Activated T-helper 1 cell treated with anti-CD3 and anti-CD28 coated beads, Interleukin-12 subunit alpha, Interleukin-12 subunit beta, Interleukin-2, Interleukin-4 antibody, amounts not matched to agents 30 ng/mL and 10 ng/mL and 1 ng/mL, durations not matched to agents 14 hours and 24 hours and 36 hours (primary cell): ENCODE data around the gene SART3. TPM values are rescaled to one million over a fixed set of nuclear protein-coding genes. Genes with fewer than 3 reads are reported as not detected.

Experiments used
- DNase-seq: peaks from one replicate; pipeline ENCODE4 v3.0.0; 2021; ENCODE audit warnings: low spot score
- H3K27ac Mint-ChIP-seq: one replicate; pipeline ENCODE4 v1.8.0; 2021; ENCODE audit warnings: mild to moderate bottlenecking, mixed read lengths
- H3K27me3 Mint-ChIP-seq: one replicate; pipeline ENCODE4 v1.8.0; 2022; ENCODE audit warnings: mild to moderate bottlenecking, moderate library complexity, mixed read lengths; ENCODE audit not compliant: insufficient read depth
- H3K36me3 Mint-ChIP-seq: one replicate; pipeline ENCODE4 v1.8.0; 2021; ENCODE audit warnings: low read depth, mixed read lengths
- H3K4me1 Mint-ChIP-seq: one replicate; pipeline ENCODE4 v1.8.0; 2021; ENCODE audit warnings: low read depth, mixed read lengths
- H3K4me3 Mint-ChIP-seq: one replicate; pipeline ENCODE4 v1.8.0; 2021; ENCODE audit warnings: mild to moderate bottlenecking, moderate library complexity, mixed read lengths
- H3K9me3 Mint-ChIP-seq: one replicate; pipeline ENCODE4 v1.8.0; 2021; ENCODE audit warnings: mixed read lengths
- intact Hi-C: fragments of 100-400 bp; cut with micrococcal nuclease; formaldehyde crosslinking; loops from one replicate; pipeline ENCODE4 v1.15.1; 2024
- total RNA-seq: library from RNA; stranded (reverse); gene quantifications from 2 replicates; pipeline ENCODE4 v1.2.3, GENCODE V29; 2022

Gene SART3
- total RNA-seq, 1 donor from 2014 or later, result 96.4 TPM

DNA sequence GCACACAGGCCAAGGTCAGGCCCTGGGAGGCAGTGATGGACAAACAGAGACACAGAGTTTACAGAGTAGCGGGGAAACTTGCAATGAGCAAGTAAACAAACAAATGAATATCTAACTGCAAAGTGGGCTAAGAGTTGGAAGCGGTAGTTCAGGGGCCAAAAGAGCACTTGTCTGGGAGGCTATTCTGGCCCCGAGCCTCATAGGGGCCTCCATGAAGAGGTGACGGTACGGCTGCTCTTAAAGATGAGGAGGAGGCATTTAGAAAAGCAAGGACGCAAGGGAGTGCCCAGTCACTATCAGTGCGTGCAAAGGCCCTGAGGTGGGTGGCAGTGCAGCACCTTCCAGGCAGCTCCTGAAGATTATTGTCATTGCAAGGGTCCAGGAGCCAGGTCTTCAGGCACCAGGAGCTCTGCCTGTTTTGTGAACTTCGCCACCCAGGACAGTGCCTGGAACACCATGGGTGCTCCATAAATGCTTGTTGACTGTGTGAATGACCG is 41.3 kb upstream of the SART3 start:
- Mint-ChIP-seq H3K9me3 (no peaks in the 10 kb centered on the region), H3K36me3 (no peaks in the 10 kb centered on the region), H3K4me3 (no peak overlapping the region), H3K27me3 (peaks cover 15% of the 10 kb centered on the region), H3K27ac (no peak overlapping the region), H3K4me1 (no peaks in the 10 kb centered on the region)
- intact Hi-C loops, result no loop called here
- DNase-seq, result no peak

DNA sequence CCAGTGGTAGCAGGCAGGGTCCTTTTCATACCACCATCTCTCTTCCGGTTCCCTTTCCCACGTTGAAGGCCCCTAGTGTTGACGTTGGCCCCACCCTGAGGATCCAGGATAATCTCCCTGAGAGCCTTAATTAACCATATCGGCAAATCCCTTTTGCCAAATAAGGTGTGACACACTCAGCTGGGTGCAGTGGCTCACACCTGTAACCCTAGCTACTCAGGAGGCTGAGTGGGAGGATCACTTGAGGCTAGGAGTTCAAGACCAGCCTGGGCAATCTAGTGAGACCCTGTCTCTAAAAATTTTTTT is 39.7 kb upstream of the SART3 start:
- H3K27ac Mint-ChIP-seq, result no peak overlapping the region
- intact Hi-C loops, result no loop called here
- DNase-seq, result no peak
- no peaks in the 10 kb centered on the region for H3K36me3 Mint-ChIP-seq
- no peaks in the 10 kb centered on the region for H3K9me3 Mint-ChIP-seq
- H3K4me3 Mint-ChIP-seq, result no peak overlapping the region
- peaks cover 13% of the 10 kb centered on the region for H3K27me3 Mint-ChIP-seq
- no peaks in the 10 kb centered on the region for H3K4me1 Mint-ChIP-seq

DNA sequence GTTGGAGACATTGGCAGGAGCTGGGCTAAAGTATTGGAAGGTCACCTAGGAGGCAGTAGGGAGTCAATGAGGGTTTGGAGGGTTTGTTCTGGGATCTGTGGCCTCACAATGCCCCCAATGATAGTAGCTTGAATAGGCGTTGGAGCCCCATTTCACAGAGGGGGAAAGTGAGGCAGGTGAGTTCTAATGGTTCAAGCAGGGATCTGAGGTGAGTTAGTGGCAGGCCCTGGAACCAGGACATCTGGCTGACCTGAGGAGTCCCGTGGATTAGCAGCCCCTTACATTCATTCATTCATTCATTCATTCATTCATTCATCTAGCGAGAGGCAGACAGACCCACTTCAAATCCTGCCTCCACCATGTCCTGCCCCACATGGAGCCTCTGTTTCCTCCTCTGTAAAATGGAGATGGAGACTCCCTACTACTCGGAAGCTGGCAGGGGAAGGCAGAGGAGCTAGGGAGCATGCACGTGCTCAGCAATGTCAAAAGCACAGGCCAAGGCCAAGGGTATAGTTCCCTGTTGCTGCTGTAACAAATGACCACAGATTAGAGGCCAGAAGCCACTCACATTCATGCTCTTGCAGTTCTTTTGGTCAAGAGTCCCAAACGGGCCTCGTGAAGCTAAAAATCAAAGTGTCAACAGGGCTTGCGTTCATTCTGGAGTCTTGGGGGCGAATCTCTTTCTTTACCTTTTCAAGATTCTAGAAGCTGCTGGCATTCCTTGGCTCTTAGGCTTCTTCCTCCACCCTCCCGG is 39.2 kb upstream of the SART3 start:
- DNase-seq, result no peak
- Mint-ChIP-seq H3K27me3 (peaks cover 11% of the 10 kb centered on the region), H3K4me1 (no peaks in the 10 kb centered on the region), H3K27ac (no peak overlapping the region), H3K36me3 (no peaks in the 10 kb centered on the region), H3K4me3 (no peak overlapping the region), H3K9me3 (no peaks in the 10 kb centered on the region)
- intact Hi-C loops, result no loop called here

DNA sequence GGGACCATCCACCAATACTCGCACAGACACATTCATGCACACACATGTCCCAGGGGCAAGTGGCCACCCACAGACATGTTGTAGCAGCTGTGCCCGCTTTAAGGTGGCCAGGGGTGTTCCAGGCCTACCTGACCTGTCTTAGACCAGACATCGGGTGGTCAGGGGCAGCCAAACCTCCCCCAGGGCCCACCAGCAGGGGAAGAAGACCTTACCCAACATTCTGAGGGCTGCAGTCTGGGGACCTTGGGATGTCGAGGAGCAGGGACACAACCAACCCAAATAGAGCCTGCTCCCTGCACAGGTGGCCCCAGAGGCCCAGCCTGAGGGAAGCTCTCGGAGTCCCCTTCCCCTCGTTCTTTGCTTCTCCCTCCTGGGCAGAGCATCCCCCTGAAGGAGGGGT is 38.6 kb upstream of the SART3 start:
- no peaks in the 10 kb centered on the region for H3K4me1 Mint-ChIP-seq

DNA sequence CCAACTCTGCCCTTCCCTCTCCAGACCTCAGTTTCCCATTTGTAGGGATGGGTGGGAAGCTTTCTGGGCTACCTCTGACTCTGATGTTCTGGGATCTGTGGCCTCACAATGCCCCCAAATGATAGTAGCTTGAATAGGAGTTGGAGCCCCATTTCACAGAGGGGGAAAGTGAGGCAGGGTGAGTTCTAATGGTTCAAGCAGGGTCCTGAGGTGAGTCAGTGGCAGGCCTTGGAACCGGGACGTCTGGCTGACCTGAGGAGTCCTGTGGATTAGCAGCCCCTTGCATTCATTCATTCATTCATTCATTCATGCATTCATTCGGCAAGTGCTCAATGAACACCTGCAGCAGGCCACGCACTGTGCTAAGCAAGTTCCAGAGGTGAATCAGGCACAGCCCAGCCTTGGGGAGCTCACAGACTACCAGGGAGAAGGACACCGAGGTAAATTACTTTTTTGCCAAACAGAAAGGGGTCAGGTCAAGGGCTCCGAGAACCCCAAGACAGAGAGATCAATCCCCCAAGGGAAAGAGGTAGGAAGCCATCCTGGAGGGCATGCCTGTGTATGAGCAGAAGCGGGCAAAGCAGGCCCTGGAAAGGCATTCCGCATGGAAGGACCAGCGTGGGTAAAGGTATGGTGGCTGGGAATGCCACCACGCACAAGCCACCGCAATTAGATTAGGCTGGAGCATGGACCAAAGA is 37.7 kb upstream of the SART3 start:
- Mint-ChIP-seq H3K9me3 (no peaks in the 10 kb centered on the region), H3K4me1 (no peaks in the 10 kb centered on the region), H3K27me3 (peaks cover 4% of the 10 kb centered on the region), H3K27ac (no peak overlapping the region), H3K36me3 (no peaks in the 10 kb centered on the region), H3K4me3 (no peak overlapping the region)
- intact Hi-C loops, result no loop called here
- DNase-seq, result no peak

More for the DNA sequence above, 38.6 kb upstream of the SART3 start:
- H3K9me3 Mint-ChIP-seq, result no peaks in the 10 kb centered on the region
- no peak for DNase-seq
- H3K4me3 Mint-ChIP-seq, result no peak overlapping the region
- H3K27ac Mint-ChIP-seq, result no peak overlapping the region
- no peaks in the 10 kb centered on the region for H3K36me3 Mint-ChIP-seq
- H3K27me3 Mint-ChIP-seq, result peaks cover 5% of the 10 kb centered on the region
- intact Hi-C loops, result no loop called here

DNA sequence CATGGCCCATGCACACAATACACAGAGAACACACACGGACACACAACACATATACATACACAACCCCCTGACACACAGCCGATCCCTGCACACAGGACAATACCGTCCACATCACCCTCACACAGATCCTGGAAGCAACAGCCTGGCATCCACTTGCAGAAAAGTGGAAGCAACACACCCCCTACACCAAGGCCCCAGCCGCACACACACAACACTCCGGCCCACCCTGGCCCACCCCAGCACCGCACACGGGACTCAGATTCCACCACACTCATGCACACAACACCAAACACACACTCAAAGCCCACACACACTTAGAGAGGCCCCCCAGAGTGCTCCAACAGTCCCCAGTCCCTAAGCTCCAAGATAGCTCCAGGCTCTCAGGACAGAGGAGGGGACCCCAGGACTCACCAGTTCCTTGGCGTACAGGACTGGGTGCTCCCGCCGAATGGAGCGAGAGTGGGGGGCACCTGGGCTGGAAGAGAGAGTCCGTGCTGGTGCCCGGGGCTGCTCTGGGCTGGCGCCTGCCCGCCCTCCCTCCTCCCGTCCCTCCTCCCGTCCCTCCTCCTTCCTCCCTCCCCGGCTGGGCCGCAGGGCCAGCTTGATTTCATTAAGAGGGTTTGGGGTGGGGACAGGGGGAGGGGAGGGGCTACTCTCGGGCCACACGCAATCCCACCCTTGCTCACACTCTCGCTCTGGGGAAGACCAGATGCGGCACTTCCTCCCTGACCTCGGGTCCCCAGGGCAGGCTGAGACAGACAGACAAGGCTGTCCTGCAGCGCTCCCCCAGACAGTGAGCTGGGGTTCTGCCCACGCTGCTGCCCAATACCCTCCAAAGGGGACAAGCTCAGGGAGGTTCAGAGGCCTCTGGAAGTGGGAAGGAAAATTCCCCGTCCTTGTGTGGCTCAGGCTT is 36.8 kb upstream of the SART3 start, which contains the start of gene TMEM119:
Gene TMEM119 (minus strand): TSS at position 526 of the 913 bp plus-strand sequence. CDS start 5,701 bp downstream, outside the sequence.
- no peaks in the 10 kb centered on the region for H3K9me3 Mint-ChIP-seq
- no peaks in the 10 kb centered on the region for H3K36me3 Mint-ChIP-seq
- intact Hi-C loops, result no loop called here
- peaks cover 4% of the 10 kb centered on the region for H3K27me3 Mint-ChIP-seq
- H3K4me1 Mint-ChIP-seq, result no peaks in the 10 kb centered on the region
- DNase-seq, result no peak
- no peak within 1 kb of the TSS for H3K4me3 Mint-ChIP-seq
- no peak within 1 kb of the TSS for H3K27ac Mint-ChIP-seq

DNA sequence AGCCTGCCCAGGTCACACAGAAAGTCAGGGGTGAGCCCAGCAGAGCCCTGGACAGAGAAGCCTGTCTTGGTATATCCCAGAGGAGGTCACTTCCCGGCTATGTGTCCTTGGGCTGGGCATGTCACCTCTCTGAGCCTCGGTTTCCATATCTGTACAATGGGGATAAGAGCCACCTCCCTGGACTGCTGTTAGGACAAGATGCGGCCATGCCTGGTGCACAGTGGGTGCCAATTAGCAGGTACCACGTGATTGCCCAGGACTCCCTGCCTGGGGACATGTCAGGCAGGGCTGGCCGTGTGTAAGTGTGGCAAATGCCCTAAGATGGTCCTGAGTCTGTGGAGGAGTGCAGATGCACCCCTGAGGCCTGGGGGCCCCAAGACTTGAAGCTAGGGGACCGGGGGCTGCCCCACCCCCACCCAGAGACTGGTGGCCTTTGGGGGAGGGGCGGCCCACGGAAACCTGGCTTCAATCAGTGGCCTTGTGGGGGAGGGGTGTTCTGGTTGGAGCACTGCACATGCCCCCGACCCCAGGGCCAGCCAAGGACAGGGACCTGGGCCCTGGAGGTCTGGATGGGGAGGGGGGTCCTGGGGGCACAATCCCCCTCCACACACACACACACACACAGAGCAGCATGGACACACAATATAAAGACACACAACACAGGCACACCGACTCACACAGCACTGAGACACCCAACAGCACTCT is 36.0 kb upstream of the SART3 start:
- DNase-seq, result no peak
- no peaks in the 10 kb centered on the region for H3K9me3 Mint-ChIP-seq
- peaks cover 4% of the 10 kb centered on the region for H3K27me3 Mint-ChIP-seq
- H3K4me3 Mint-ChIP-seq, result no peak overlapping the region
- H3K4me1 Mint-ChIP-seq, result no peaks in the 10 kb centered on the region
- intact Hi-C loops, result no loop called here
- no peak overlapping the region for H3K27ac Mint-ChIP-seq
- no peaks in the 10 kb centered on the region for H3K36me3 Mint-ChIP-seq

DNA sequence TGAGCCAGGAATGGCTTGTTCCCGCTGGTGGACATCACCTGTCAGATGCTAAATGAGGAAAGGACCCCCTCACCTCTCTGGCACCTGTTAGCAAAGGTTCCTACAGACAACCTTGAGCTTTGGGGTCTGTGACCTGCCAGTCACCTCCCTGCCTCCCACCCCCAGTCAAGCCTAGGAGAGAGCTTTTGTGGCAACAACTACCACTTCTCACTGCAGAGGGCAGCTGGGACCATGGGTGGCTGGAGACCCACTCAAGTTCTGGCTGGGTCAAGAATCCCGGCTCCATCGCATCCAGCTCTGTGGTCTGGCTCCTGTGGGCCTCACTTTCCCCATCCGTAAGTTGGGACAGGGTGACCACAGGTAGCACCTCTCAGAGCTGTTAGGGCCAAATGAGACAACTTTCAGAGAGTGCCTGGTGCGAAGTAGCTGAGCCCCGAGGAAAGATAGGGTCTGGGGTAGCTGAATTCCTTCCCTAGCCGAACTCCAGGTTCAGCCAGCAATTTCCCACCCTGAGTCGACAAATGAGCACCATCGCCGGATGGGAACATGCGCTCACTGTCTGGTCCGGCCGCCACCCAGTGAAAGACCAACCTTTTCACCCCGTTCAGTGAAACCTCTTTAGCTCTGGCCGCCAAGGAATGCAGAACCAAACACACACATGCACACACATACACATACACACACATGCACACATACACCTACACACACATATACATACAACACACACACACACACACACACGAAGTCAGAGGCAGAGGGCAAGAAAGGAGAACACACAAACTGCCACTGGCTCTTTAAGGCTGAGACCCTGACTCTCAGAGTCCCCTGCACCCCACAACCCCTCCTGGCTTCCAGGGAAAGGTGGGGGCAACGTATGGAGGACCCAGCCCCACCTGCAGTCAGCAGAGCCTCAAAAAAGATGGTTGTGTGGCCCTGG is 35.0 kb upstream of the SART3 start:
- no peak for DNase-seq
- H3K27ac Mint-ChIP-seq, result no peak overlapping the region
- no peaks in the 10 kb centered on the region for H3K4me1 Mint-ChIP-seq
- peaks cover 3% of the 10 kb centered on the region for H3K27me3 Mint-ChIP-seq
- H3K4me3 Mint-ChIP-seq, result no peak overlapping the region
- intact Hi-C loops, result no loop called here
- H3K36me3 Mint-ChIP-seq, result no peaks in the 10 kb centered on the region
- H3K9me3 Mint-ChIP-seq, result no peaks in the 10 kb centered on the region

DNA sequence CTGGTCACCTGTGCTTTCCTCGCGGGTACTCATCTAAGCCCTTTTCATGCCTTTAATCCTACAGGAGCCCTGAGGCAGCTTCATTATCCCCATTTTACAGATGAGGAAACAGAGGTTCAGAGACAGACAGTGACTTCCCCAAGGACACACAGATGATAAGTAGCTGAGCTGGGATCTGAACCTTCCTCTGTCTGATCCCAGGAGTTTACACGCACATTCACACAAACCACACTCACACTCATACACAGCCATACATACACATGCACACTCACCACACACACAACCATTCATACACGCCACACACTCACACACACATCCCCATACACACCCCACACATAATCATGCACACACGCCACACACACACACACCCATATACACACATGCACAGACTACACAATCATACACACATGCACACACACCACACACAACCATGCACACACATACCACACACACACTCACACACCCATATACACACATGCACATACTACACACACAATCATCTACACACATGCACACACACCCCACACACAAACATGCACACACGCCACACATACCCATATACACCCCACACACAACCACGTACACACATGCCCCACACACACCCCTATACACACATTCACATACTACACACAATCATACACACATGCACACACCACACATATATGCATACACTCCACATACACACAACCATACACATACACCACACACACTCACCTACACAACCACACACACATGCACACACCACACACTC is 34.2 kb upstream of the SART3 start:
- no peaks in the 10 kb centered on the region for H3K4me1 Mint-ChIP-seq
- H3K36me3 Mint-ChIP-seq, result no peaks in the 10 kb centered on the region
- H3K9me3 Mint-ChIP-seq, result no peaks in the 10 kb centered on the region
- DNase-seq, result no peak
- H3K4me3 Mint-ChIP-seq, result no peak overlapping the region
- H3K27ac Mint-ChIP-seq, result no peak overlapping the region
- intact Hi-C loops, result no loop called here
- H3K27me3 Mint-ChIP-seq, result peaks cover 3% of the 10 kb centered on the region

DNA sequence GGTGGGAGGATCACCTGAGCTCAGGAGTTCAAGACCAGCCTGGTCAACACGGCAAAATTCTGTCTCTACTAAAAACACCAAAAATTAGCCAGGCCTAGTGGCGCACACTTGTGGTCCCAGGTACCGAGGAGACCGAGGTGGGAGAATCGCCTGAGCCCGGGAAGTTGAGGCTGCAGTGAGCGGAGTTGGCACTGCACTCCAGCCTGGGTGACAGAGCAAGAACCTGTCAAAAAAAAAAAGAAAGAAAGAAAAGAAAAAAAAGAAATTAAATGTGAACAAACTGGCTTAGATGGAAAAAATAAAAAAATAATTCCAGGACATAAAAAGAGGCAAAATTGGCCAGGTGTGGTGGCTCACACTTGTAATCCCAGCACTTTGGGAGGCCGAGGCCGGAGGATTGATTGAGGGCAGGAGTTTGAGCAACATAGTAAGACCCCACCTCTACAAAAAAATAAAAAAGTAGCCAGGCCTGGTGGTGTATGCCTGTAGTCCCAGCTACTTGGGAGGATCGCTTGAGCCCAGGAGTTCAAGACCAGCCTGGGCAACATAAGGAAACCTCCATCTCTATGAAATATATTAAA is 33.4 kb upstream of the SART3 start:
- Mint-ChIP-seq H3K9me3 (no peaks in the 10 kb centered on the region), H3K27me3 (peaks cover 3% of the 10 kb centered on the region), H3K36me3 (no peaks in the 10 kb centered on the region), H3K4me1 (no peaks in the 10 kb centered on the region), H3K27ac (no peak overlapping the region), H3K4me3 (no peak overlapping the region)
- DNase-seq, result no peak
- intact Hi-C loops, result no loop called here
